ENCODE data around the gene SP140. TPM values are rescaled to one million over a fixed set of nuclear protein-coding genes. Genes with fewer than 3 reads are reported as not detected.

The SP140 gene
- polyA plus RNA-seq, 2 of the 4 experiments (the other 2 are of a cell fraction): 0.10 TPM; not detected in 1

- Histone ChIP-seq H3K4me3 (no peak overlapping the region), H3K4me2 (no peak overlapping the region), H3K27ac (no peak overlapping the region), H3K9me3 (no peaks in the 10 kb centered on the region), H3K4me1 (no peaks in the 10 kb centered on the region)
- POLR2A ChIA-PET: interaction anchor here (0.6 kb wide), 1 partner anchor 420 kb away, joined by 3 read pairs; no protein-coding TSS in a partner anchor
- no peak for DNase-seq (ENCODE audit: low read depth in 1 of 2, low spot score in 1 of 2)
- CTCF ChIA-PET: no interaction called here
- no peak for TF ChIP-seq CBX8 (IDR thresholded peaks at IDR 0.05)
- TF ChIP-seq KDM5A (IDR thresholded peaks at IDR 0.05): no peak
- no peak for TF ChIP-seq ELK1 (IDR thresholded peaks at IDR 0.05; ENCODE audit: low read depth, low read length)
- no peak for TF ChIP-seq JUN (IDR thresholded peaks at IDR 0.05)
- TF ChIP-seq TP53 (CRISPR knock-in tag; IDR thresholded peaks at IDR 0.05): no peak
- no peak for TF ChIP-seq TFCP2L1 (CRISPR knock-in tag; IDR thresholded peaks at IDR 0.05)
- TF ChIP-seq ZNF302 (CRISPR knock-in tag; IDR thresholded peaks at IDR 0.05): no peak
- no peak for TF ChIP-seq PBX3 (IDR thresholded peaks at IDR 0.05)
- no peak for TF ChIP-seq POLR2A (IDR thresholded peaks at IDR 0.05; ENCODE audit: low read length)
- TF ChIP-seq NR3C1 (IDR thresholded peaks at IDR 0.05): no peak
- TF ChIP-seq CBX2 (IDR thresholded peaks at IDR 0.05; ENCODE audit: borderline replicate concordance, low read depth): no peak
- TF ChIP-seq E2F6 (IDR thresholded peaks at IDR 0.05; ENCODE audit: borderline replicate concordance, low read depth): no peak
- no peak for TF ChIP-seq ZFP36 (IDR thresholded peaks at IDR 0.05; ENCODE audit: borderline replicate concordance, partially characterized antibody)
- no peak for FAIRE-seq
- no peak for ATAC-seq
- WGBS (ENCODE audit: missing lambda C conversion rate): 18% methylated on average over 6 of the region's 6 CpGs
Measured at GRCh38 chr2:230295192-230295591, 69.7 kb downstream of the SP140 start.

- POLR2A ChIA-PET: no interaction called here
- ATAC-seq (no peak), FAIRE-seq (no peak), DNase-seq (ENCODE audit: low read depth in 1 of 2, low spot score in 1 of 2) (no peak)
- Histone ChIP-seq H3K9me3 (no peaks in the 10 kb centered on the region), H3K4me1 (no peaks in the 10 kb centered on the region), H3K4me3 (no peak overlapping the region), H3K27ac (no peak overlapping the region), H3K4me2 (no peak overlapping the region)
- CTCF ChIA-PET: no interaction called here
- TF ChIP-seq HDAC2 (IDR thresholded peaks at IDR 0.05): no peak
- no peak for TF ChIP-seq NFE2L2 (conservative IDR thresholded peaks at IDR 0.05; ENCODE audit: low read length)
- no peak for TF ChIP-seq BHLHE40 (IDR thresholded peaks at IDR 0.05; ENCODE audit: low read depth, low read length)
- no peak for TF ChIP-seq TP53 (CRISPR knock-in tag; IDR thresholded peaks at IDR 0.05)
- TF ChIP-seq HOXA7 (CRISPR knock-in tag; IDR thresholded peaks at IDR 0.05): no peak
- TF ChIP-seq PHF8 (IDR thresholded peaks at IDR 0.05; ENCODE audit: borderline replicate concordance, low read depth): no peak
- no peak for TF ChIP-seq HMGXB4 (CRISPR knock-in tag; IDR thresholded peaks at IDR 0.05; ENCODE audit: borderline replicate concordance)
- no peak for TF ChIP-seq ATOH8 (CRISPR knock-in tag; IDR thresholded peaks at IDR 0.05; ENCODE audit: low read depth)
- TF ChIP-seq HOXB13 (CRISPR knock-in tag; IDR thresholded peaks at IDR 0.05; ENCODE audit: low read depth): no peak
Measured at GRCh38 chr2:230296917-230297316, 71.4 kb downstream of the SP140 start.

Data from A549 (cell line).